PFSK-1 (cell line): ENCODE results near the gene P2RY6.

Experiments
- FOXP2 ChIP-seq: optimal IDR thresholded peaks from 2 replicates; pipeline ENCODE3; 2011; ENCODE audit warnings: borderline replicate concordance, control low read depth, inconsistent platforms; ENCODE audit not compliant: insufficient read depth; ENCODE audit errors: extremely low read length, extremely low read depth
- POLR2AphosphoS5 ChIP-seq: IDR thresholded peaks from 2 replicates; pipeline ENCODE4 v1.6.1; 2012; ENCODE audit warnings: low read depth, mild to moderate bottlenecking, control low read depth, low read length, moderate library complexity
- SIN3A ChIP-seq: IDR thresholded peaks from 2 replicates; pipeline ENCODE4 v1.6.1; 2012; ENCODE audit warnings: mild to moderate bottlenecking, low read length, moderate library complexity, borderline replicate concordance; ENCODE audit not compliant: insufficient read depth
- TF ChIP-seq, protein P1 (sequence below), 2 experiments: IDR thresholded peaks; 2 replicates each; pipeline versions ENCODE4 v1.6.1 to v1.8.0; 2011 to 2012; ENCODE audit warnings: low read depth in 2 of 2, low read length in 2 of 2, control low read depth in 1 of 2, inconsistent platforms in 1 of 2, mild to moderate bottlenecking in 1 of 2, moderate library complexity in 1 of 2; ENCODE audit not compliant: insufficient read depth in 1 of 2

GRCh38 chr11:73310661-73311393 lies 38.7 kb downstream of the P2RY6 start:
- TF ChIP-seq POLR2AphosphoS5 (no peak), SIN3A (no peak), FOXP2 (no peak)
- TF ChIP-seq, protein P1, sequence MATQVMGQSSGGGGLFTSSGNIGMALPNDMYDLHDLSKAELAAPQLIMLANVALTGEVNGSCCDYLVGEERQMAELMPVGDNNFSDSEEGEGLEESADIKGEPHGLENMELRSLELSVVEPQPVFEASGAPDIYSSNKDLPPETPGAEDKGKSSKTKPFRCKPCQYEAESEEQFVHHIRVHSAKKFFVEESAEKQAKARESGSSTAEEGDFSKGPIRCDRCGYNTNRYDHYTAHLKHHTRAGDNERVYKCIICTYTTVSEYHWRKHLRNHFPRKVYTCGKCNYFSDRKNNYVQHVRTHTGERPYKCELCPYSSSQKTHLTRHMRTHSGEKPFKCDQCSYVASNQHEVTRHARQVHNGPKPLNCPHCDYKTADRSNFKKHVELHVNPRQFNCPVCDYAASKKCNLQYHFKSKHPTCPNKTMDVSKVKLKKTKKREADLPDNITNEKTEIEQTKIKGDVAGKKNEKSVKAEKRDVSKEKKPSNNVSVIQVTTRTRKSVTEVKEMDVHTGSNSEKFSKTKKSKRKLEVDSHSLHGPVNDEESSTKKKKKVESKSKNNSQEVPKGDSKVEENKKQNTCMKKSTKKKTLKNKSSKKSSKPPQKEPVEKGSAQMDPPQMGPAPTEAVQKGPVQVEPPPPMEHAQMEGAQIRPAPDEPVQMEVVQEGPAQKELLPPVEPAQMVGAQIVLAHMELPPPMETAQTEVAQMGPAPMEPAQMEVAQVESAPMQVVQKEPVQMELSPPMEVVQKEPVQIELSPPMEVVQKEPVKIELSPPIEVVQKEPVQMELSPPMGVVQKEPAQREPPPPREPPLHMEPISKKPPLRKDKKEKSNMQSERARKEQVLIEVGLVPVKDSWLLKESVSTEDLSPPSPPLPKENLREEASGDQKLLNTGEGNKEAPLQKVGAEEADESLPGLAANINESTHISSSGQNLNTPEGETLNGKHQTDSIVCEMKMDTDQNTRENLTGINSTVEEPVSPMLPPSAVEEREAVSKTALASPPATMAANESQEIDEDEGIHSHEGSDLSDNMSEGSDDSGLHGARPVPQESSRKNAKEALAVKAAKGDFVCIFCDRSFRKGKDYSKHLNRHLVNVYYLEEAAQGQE (IDR thresholded peaks at IDR 0.05; ENCODE audit: insufficient read depth in 1 of 2, low read depth in 2 of 2, low read length in 2 of 2), result no peak
